SK-N-SH treated with all-trans-retinoic acid at 6 μM for 48 hours (cell line): ENCODE results near the gene AOC3.
"Not testable (repeated sequence)": the region's sequence is repeated elsewhere in the genome, so short reads cannot be mapped to it uniquely, and the experiment has no call there.

ENCODE experiments used
- ATAC-seq: fragments of 200-7000 bp; cut with Tn5 transposase; 3 replicates; pipeline ENCODE4 v1.9.1; 2020; ENCODE audit warnings: mild to moderate bottlenecking, moderate library complexity
- ARNTL ChIP-seq: fragments of 450-650 bp; formaldehyde crosslinking; IDR thresholded peaks from 2 replicates; pipeline ENCODE4 v1.5.0; 2020; ENCODE audit warnings: low read depth, mild to moderate bottlenecking, moderate library complexity, borderline replicate concordance
- BACH2 ChIP-seq: fragments of 250-450 bp; sonication (Bioruptor Pico); IDR thresholded peaks from 2 replicates; pipeline ENCODE4 v1.9.0; 2021; ENCODE audit warnings: mild to moderate bottlenecking, borderline replicate concordance
- CSDC2 ChIP-seq: fragments of 250-450 bp; sonication (Bioruptor Pico); IDR thresholded peaks from 2 replicates; pipeline ENCODE4 v1.5.0; 2020; ENCODE audit warnings: mild to moderate bottlenecking, moderate library complexity
- ESRRG ChIP-seq: fragments of 250-450 bp; sonication (Bioruptor Pico); IDR thresholded peaks from 2 replicates; pipeline ENCODE4 v1.6.1; 2021; ENCODE audit warnings: mild to moderate bottlenecking
- GLIS3 ChIP-seq: fragments of 250-450 bp; sonication (Bioruptor Pico); IDR thresholded peaks from 2 replicates; pipeline ENCODE4 v1.5.0; 2020; ENCODE audit warnings: mild to moderate bottlenecking, moderate library complexity
- ISL1 ChIP-seq: fragments of 250-450 bp; sonication (Bioruptor Pico); IDR thresholded peaks from 2 replicates; pipeline ENCODE4 v2.1.2; 2022; ENCODE audit warnings: mild to moderate bottlenecking, moderate library complexity
- PPARA ChIP-seq: fragments of 250-450 bp; sonication (Bioruptor Pico); IDR thresholded peaks from 2 replicates; pipeline ENCODE4 v1.5.0; 2020; ENCODE audit warnings: mild to moderate bottlenecking, borderline replicate concordance
- RARB ChIP-seq: fragments of 250-450 bp; sonication (Bioruptor Pico); IDR thresholded peaks from 2 replicates; pipeline ENCODE4 v1.8.0; 2021; ENCODE audit warnings: mild to moderate bottlenecking, moderate library complexity
- SNAI2 ChIP-seq: fragments of 250-450 bp; sonication (Bioruptor Pico); IDR thresholded peaks from 2 replicates; pipeline ENCODE4 v1.5.0; 2020; ENCODE audit warnings: mild to moderate bottlenecking, moderate library complexity
- TCF4 ChIP-seq: fragments of 250-450 bp; sonication (Bioruptor Pico); IDR thresholded peaks from 2 replicates; pipeline ENCODE4 v1.8.0; 2021; ENCODE audit warnings: mild to moderate bottlenecking, moderate library complexity, borderline replicate concordance
- TOX ChIP-seq: fragments of 250-450 bp; sonication (Bioruptor Pico); IDR thresholded peaks from 2 replicates; pipeline ENCODE4 v1.8.0; 2021; ENCODE audit warnings: mild to moderate bottlenecking, moderate library complexity, borderline replicate concordance
- ZC3H10 ChIP-seq: fragments of 250-450 bp; sonication (Bioruptor Pico); IDR thresholded peaks from 2 replicates; pipeline ENCODE4 v1.5.1; 2021; ENCODE audit warnings: mild to moderate bottlenecking, moderate library complexity
- ZFP3 ChIP-seq: fragments of 250-450 bp; sonication (Bioruptor Pico); IDR thresholded peaks from 2 replicates; pipeline ENCODE4 v1.5.0; 2020; ENCODE audit warnings: mild to moderate bottlenecking, moderate library complexity
- ZFP30 ChIP-seq: fragments of 450-650 bp; formaldehyde crosslinking; IDR thresholded peaks from 2 replicates; pipeline ENCODE4 v1.5.0; 2022; ENCODE audit warnings: mild to moderate bottlenecking, moderate library complexity
- ZNF565 ChIP-seq: fragments of 450-650 bp; formaldehyde crosslinking; conservative IDR thresholded peaks from 2 replicates; pipeline ENCODE4 v1.5.0; 2020; ENCODE audit warnings: low read depth, mild to moderate bottlenecking, moderate library complexity
- ZNF70 ChIP-seq: fragments of 450-650 bp; formaldehyde crosslinking; IDR thresholded peaks from 2 replicates; pipeline ENCODE4 v1.5.0; 2020; ENCODE audit warnings: mild to moderate bottlenecking, moderate library complexity
- ZNF8 ChIP-seq: fragments of 450-650 bp; formaldehyde crosslinking; IDR thresholded peaks from 2 replicates; pipeline ENCODE4 v1.5.0; 2020; ENCODE audit warnings: mild to moderate bottlenecking, moderate library complexity
- TF ChIP-seq, protein P1 (sequence below): fragments of 250-450 bp; sonication (Bioruptor Pico); IDR thresholded peaks from 2 replicates; pipeline ENCODE4 v1.5.0; 2020; ENCODE audit warnings: mild to moderate bottlenecking, moderate library complexity
- TF ChIP-seq, protein P2 (sequence below): fragments of 250-450 bp; sonication (Bioruptor Pico); IDR thresholded peaks from 2 replicates; pipeline ENCODE4 v1.5.1; 2020; ENCODE audit warnings: low read depth, mild to moderate bottlenecking, moderate library complexity
- TF ChIP-seq, protein P3 (sequence below): fragments of 250-450 bp; sonication (Bioruptor Pico); IDR thresholded peaks from 2 replicates; pipeline ENCODE4 v1.5.1; 2021; ENCODE audit warnings: mild to moderate bottlenecking, moderate library complexity
- TF ChIP-seq, protein P4 (sequence below): fragments of 250-450 bp; sonication (Bioruptor Pico); IDR thresholded peaks from 2 replicates; pipeline ENCODE4 v1.8.0; 2020; ENCODE audit warnings: mild to moderate bottlenecking, moderate library complexity, borderline replicate concordance
- TF ChIP-seq, protein P5 (sequence below): fragments of 250-450 bp; sonication (Bioruptor Pico); IDR thresholded peaks from 2 replicates; pipeline ENCODE4 v1.8.0; 2021; ENCODE audit warnings: low read depth, mild to moderate bottlenecking, moderate library complexity, borderline replicate concordance

AOC3 gene

DNA sequence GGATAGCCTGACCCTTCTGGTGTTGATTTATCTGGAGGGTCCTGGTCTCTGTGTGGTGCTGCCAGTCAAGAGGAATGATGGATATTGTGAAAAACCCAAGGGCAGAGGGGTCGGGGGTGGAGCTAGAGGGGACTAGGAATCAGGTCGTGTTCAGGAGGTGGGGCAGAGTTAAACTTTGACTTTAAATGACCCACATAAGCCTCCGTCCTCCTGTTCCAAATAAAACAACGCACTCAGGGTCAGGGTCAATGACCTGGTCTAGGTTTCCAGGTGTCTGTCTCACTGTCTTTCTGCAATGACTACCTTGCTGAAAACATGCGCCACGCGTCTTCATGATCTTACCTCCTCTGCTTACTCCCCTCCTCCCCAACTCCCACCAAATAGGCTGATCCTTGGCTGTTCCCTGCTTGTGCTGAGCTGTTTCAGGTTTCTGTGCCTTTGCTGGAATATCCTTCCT is 14.7 kb downstream of the AOC3 start:
- no peak for ATAC-seq
- TF ChIP-seq ZC3H10 (CRISPR knock-in tag) = no peak
- no peak for TF ChIP-seq TCF4
- TF ChIP-seq, protein P1, sequence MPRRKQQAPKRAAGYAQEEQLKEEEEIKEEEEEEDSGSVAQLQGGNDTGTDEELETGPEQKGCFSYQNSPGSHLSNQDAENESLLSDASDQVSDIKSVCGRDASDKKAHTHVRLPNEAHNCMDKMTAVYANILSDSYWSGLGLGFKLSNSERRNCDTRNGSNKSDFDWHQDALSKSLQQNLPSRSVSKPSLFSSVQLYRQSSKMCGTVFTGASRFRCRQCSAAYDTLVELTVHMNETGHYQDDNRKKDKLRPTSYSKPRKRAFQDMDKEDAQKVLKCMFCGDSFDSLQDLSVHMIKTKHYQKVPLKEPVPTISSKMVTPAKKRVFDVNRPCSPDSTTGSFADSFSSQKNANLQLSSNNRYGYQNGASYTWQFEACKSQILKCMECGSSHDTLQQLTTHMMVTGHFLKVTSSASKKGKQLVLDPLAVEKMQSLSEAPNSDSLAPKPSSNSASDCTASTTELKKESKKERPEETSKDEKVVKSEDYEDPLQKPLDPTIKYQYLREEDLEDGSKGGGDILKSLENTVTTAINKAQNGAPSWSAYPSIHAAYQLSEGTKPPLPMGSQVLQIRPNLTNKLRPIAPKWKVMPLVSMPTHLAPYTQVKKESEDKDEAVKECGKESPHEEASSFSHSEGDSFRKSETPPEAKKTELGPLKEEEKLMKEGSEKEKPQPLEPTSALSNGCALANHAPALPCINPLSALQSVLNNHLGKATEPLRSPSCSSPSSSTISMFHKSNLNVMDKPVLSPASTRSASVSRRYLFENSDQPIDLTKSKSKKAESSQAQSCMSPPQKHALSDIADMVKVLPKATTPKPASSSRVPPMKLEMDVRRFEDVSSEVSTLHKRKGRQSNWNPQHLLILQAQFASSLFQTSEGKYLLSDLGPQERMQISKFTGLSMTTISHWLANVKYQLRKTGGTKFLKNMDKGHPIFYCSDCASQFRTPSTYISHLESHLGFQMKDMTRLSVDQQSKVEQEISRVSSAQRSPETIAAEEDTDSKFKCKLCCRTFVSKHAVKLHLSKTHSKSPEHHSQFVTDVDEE (CRISPR knock-in tag) = no peak

DNA sequence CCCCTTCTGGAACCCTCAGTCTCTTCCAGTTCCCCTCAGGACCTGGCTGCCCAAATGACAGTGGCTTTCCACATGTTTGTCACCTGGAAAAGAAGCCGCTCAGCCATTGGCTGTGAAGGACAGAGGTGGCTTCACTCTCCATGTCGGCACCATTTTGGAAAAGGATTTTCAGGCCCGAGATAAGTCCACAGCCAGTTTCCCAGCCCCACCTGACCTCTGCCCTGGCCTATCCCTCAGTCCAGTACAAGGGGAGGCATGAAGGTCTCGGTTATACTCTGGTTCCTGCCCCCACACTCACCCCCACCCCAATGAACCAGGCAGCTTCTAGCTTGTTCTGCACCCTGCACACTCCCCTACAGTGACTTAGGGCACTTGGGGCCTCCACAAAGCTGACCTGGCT is 15.2 kb downstream of the AOC3 start:
- TF ChIP-seq, protein P2, sequence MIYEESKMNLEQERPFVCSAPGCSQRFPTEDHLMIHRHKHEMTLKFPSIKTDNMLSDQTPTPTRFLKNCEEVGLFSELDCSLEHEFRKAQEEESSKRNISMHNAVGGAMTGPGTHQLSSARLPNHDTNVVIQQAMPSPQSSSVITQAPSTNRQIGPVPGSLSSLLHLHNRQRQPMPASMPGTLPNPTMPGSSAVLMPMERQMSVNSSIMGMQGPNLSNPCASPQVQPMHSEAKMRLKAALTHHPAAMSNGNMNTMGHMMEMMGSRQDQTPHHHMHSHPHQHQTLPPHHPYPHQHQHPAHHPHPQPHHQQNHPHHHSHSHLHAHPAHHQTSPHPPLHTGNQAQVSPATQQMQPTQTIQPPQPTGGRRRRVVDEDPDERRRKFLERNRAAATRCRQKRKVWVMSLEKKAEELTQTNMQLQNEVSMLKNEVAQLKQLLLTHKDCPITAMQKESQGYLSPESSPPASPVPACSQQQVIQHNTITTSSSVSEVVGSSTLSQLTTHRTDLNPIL (CRISPR knock-in tag) = no peak
- no peak for TF ChIP-seq PPARA (CRISPR knock-in tag)
- no peak for TF ChIP-seq ESRRG (CRISPR knock-in tag)
- TF ChIP-seq TCF4 = no peak
- TF ChIP-seq RARB (CRISPR knock-in tag) = no peak
- TF ChIP-seq ARNTL (CRISPR knock-in tag) = no peak
- TF ChIP-seq CSDC2 (CRISPR knock-in tag) = no peak
- TF ChIP-seq ZNF8 = no peak
- TF ChIP-seq ISL1 (CRISPR knock-in tag) = no peak
- TF ChIP-seq GLIS3 (CRISPR knock-in tag) = no peak
- no peak for TF ChIP-seq ZFP30 (CRISPR knock-in tag)
- TF ChIP-seq ZC3H10 (CRISPR knock-in tag) = no peak
- ATAC-seq = no peak

DNA sequence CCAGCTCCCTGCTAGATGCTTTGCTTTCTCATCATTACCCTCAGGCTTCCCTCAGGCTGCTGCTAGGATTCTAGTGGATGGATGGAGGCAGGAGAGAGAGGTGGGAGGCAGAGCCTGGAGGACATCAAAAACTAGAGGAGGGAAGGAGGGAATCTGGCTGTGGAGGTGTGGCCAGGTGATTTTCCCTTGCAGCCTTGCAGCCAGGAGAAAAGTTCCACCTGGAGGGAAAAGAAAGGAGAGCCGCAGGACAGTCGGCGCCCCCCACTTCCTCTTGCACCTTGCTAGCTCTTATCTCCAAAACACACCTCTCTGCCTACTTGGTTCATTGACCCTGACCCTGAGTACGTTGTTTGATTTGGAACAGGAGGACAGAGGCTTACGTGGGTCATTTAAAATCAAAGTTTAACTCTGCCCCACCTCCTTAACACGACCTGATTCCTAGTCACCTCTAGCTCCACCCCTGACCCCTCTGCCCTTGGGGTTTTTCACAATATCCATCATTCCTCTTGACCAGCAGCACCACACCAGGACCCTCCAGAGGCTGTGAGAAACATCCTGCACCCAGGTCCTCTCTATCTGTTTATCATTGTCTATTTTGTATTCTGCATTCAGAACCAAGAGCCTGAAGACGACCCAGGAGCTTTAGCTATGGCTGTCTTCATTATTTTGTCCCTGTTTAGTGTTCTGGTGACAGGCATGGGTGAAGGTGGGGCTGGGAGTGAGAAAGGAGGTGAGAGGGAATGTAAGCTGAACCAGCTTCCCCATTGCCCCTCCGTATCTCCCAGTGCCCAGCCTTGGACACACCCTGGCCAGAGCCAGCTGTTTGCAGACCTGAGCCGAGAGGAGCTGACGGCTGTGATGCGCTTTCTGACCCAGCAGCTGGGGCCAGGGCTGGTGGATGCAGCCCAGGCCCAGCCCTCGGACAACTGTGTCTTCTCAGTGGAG is 15.9 kb downstream of the AOC3 start:
- TF ChIP-seq, protein P3, sequence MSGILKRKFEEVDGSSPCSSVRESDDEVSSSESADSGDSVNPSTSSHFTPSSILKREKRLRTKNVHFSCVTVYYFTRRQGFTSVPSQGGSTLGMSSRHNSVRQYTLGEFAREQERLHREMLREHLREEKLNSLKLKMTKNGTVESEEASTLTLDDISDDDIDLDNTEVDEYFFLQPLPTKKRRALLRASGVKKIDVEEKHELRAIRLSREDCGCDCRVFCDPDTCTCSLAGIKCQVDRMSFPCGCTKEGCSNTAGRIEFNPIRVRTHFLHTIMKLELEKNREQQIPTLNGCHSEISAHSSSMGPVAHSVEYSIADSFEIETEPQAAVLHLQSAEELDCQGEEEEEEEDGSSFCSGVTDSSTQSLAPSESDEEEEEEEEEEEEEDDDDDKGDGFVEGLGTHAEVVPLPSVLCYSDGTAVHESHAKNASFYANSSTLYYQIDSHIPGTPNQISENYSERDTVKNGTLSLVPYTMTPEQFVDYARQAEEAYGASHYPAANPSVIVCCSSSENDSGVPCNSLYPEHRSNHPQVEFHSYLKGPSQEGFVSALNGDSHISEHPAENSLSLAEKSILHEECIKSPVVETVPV = no peak
- TF ChIP-seq, protein P1 (CRISPR knock-in tag) = no peak
- TF ChIP-seq BACH2 (CRISPR knock-in tag) = no peak
- TF ChIP-seq RARB (CRISPR knock-in tag) = no peak
- no peak for TF ChIP-seq ZNF565 (CRISPR knock-in tag)
- TF ChIP-seq PPARA (CRISPR knock-in tag) = no peak
- TF ChIP-seq ZFP3 (CRISPR knock-in tag) = no peak
- TF ChIP-seq, protein P4, sequence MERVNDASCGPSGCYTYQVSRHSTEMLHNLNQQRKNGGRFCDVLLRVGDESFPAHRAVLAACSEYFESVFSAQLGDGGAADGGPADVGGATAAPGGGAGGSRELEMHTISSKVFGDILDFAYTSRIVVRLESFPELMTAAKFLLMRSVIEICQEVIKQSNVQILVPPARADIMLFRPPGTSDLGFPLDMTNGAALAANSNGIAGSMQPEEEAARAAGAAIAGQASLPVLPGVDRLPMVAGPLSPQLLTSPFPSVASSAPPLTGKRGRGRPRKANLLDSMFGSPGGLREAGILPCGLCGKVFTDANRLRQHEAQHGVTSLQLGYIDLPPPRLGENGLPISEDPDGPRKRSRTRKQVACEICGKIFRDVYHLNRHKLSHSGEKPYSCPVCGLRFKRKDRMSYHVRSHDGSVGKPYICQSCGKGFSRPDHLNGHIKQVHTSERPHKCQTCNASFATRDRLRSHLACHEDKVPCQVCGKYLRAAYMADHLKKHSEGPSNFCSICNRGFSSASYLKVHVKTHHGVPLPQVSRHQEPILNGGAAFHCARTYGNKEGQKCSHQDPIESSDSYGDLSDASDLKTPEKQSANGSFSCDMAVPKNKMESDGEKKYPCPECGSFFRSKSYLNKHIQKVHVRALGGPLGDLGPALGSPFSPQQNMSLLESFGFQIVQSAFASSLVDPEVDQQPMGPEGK (CRISPR knock-in tag) = no peak
- no peak for TF ChIP-seq SNAI2 (CRISPR knock-in tag)
- no peak for TF ChIP-seq ESRRG (CRISPR knock-in tag)
- TF ChIP-seq TCF4 = no peak
- no peak for TF ChIP-seq ISL1 (CRISPR knock-in tag)
- no peak for TF ChIP-seq ZFP30 (CRISPR knock-in tag)
- TF ChIP-seq ARNTL (CRISPR knock-in tag) = no peak
- TF ChIP-seq ZC3H10 (CRISPR knock-in tag) = no peak
- TF ChIP-seq TOX = no peak
- no peak for TF ChIP-seq ZNF70 (CRISPR knock-in tag)
- TF ChIP-seq, protein P5, sequence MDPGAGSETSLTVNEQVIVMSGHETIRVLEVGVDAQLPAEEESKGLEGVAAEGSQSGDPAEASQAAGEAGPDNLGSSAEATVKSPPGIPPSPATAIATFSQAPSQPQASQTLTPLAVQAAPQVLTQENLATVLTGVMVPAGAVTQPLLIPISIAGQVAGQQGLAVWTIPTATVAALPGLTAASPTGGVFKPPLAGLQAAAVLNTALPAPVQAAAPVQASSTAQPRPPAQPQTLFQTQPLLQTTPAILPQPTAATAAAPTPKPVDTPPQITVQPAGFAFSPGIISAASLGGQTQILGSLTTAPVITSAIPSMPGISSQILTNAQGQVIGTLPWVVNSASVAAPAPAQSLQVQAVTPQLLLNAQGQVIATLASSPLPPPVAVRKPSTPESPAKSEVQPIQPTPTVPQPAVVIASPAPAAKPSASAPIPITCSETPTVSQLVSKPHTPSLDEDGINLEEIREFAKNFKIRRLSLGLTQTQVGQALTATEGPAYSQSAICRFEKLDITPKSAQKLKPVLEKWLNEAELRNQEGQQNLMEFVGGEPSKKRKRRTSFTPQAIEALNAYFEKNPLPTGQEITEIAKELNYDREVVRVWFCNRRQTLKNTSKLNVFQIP = no peak
- no peak for TF ChIP-seq ZNF8
- ATAC-seq = no peak

DNA sequence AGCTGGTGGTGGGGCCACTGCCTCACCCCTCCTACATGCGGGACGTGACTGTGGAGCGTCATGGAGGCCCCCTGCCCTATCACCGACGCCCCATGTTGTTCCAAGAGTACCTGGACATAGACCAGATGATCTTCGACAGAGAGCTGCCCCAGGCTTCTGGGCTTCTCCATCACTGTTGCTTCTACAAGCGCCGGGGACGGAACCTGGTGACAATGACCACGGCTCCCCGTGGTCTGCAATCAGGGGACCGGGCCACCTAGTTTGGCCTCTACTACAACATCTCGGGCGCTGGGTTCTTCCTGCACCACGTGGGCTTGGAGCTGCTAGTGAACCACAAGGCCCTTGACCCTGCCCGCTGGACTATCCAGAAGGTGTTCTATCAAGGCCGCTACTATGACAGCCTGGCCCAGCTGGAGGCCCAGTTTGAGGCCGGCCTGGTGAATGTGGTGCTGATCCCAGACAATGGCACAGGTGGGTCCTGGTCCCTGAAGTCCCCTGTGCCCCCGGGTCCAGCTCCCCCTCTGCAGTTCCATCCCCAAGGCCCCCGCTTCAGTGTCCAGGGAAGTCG is 16.8 kb downstream of the AOC3 start:
- not testable (repeated sequence) for ATAC-seq
